ENCODE data around the gene MYPN. TPM values are rescaled to one million over a fixed set of nuclear protein-coding genes. Genes with fewer than 3 reads are reported as not detected.

The MYPN gene
- total RNA-seq, 4 donors from 2014 or later, result 118 to 342 (median 193) TPM

DNA sequence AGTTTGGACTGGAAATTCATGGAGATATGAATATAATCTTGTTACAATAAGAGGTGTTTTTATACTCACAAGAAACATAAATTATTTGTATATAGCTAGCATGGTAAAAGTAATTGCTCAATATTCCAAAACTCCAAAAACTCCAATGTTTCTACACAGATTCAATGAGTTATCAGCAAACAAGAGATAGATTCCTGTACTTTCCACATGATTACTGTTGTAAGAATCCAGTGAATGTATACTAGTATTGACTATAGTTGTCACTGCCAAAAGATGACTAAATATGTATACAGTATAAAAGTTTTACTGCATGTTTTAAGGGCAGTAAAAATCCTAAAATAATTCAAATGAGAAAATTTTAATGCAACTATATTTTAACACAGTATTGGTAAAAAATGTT, 111.9 kb downstream of the MYPN start:
- intact Hi-C loops (cut with DNase I; ENCODE audit: low total_unique reads) (no loop called here), in situ Hi-C loops (cut with MboI; ENCODE audit: low sequenced_read_pairs in 4 of 4) (no loop called here)
- no peaks in the 10 kb centered on the region for H3K9me3 ChIP-seq
- H3K4me1 ChIP-seq, result no peaks in the 10 kb centered on the region
- no peak overlapping the region for H3K4me3 ChIP-seq
- ATAC-seq, result no peak
- TF ChIP-seq, protein P1, sequence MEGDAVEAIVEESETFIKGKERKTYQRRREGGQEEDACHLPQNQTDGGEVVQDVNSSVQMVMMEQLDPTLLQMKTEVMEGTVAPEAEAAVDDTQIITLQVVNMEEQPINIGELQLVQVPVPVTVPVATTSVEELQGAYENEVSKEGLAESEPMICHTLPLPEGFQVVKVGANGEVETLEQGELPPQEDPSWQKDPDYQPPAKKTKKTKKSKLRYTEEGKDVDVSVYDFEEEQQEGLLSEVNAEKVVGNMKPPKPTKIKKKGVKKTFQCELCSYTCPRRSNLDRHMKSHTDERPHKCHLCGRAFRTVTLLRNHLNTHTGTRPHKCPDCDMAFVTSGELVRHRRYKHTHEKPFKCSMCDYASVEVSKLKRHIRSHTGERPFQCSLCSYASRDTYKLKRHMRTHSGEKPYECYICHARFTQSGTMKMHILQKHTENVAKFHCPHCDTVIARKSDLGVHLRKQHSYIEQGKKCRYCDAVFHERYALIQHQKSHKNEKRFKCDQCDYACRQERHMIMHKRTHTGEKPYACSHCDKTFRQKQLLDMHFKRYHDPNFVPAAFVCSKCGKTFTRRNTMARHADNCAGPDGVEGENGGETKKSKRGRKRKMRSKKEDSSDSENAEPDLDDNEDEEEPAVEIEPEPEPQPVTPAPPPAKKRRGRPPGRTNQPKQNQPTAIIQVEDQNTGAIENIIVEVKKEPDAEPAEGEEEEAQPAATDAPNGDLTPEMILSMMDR (IDR thresholded peaks at IDR 0.05 in 4 of 5, conservative IDR thresholded peaks at IDR 0.05 in 1 of 5), result no peak
- no peak for TF ChIP-seq POLR2A (IDR thresholded peaks at IDR 0.05)
- no peaks in the 10 kb centered on the region for H3K27me3 ChIP-seq
- no peak for DNase-seq
- H3K36me3 ChIP-seq, result peaks cover 0 to 9% of the 10 kb centered on the region in 2 donors
- H3K27ac ChIP-seq, result no peak overlapping the region

DNA sequence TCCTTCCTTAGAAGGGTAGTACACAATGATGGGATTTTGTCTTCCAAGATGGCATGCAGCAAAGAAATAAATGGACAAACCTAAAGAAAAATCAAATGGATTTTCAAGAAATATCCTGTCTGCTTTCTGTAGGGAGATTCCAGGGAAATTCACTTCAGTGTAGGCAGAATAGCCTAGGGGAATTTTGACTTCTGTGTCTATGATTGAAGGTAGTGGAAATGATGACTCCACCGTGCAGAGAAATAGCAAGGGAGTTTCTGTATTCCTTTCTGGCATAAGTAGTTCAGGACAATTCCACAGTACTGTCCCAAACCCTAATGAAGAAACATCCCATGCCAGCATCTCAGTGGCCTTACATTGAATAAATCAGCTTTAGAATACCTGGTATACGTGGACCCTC, 113.1 kb downstream of the MYPN start:
- TF ChIP-seq POLR2A (IDR thresholded peaks at IDR 0.05), result no peak
- TF ChIP-seq, protein P1 (IDR thresholded peaks at IDR 0.05 in 4 of 5, conservative IDR thresholded peaks at IDR 0.05 in 1 of 5), result no peak
- Histone ChIP-seq H3K9me3 (no peaks in the 10 kb centered on the region), H3K4me3 (no peak overlapping the region), H3K4me1 (no peaks in the 10 kb centered on the region), H3K27ac (no peak overlapping the region), H3K27me3 (no peaks in the 10 kb centered on the region), H3K36me3 (peaks cover 0 to 2% of the 10 kb centered on the region in 2 donors)
- intact Hi-C loops (cut with DNase I; ENCODE audit: low total_unique reads), result no loop called here
- ATAC-seq (no peak), DNase-seq (no peak)
- in situ Hi-C loops (cut with MboI; ENCODE audit: low sequenced_read_pairs in 4 of 4), result no loop called here

DNA sequence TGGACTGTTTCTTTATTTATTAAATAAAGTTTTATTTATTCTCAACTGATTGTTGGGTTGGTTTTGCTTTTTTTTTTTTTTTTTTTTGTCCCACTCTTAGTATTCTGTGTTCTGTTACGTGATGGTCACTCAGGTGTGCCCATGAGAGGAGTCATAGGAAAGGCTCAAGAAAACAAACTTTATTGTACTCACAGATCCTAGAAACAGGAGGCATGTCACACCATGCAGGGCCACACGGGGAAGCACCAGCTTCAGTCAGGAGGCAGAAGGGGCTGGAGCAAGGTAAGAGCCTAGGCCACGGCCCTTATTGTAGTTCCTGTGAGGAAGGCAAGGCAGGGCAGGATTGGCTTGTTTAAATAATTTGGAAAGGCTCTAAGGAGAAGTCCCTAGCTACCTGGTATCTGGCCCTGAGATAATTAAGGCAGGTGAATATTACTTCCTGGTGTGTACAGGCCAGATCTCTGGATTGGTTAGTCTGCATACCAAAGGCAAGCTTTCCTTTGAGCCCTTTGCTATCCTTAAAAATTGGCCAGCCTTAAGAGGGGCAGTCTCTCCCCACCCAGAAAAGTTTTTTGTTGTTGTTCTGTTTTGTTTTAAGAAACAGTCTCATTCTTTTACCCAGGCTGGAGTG, 114.4 kb downstream of the MYPN start:
- intact Hi-C loops (cut with DNase I; ENCODE audit: low total_unique reads), result no loop called here
- DNase-seq (no peak), ATAC-seq (no peak)
- no peaks in the 10 kb centered on the region for H3K9me3 ChIP-seq
- H3K27ac ChIP-seq, result no peak overlapping the region
- TF ChIP-seq, protein P1 (IDR thresholded peaks at IDR 0.05 in 4 of 5, conservative IDR thresholded peaks at IDR 0.05 in 1 of 5), result no peak
- no peak for TF ChIP-seq POLR2A (IDR thresholded peaks at IDR 0.05)
- no peak overlapping the region for H3K4me3 ChIP-seq
- H3K27me3 ChIP-seq, result no peaks in the 10 kb centered on the region
- no peaks in the 10 kb centered on the region for H3K4me1 ChIP-seq
- no peaks in the 10 kb centered on the region for H3K36me3 ChIP-seq
- in situ Hi-C loops (cut with MboI; ENCODE audit: low sequenced_read_pairs in 4 of 4), result no loop called here

DNA sequence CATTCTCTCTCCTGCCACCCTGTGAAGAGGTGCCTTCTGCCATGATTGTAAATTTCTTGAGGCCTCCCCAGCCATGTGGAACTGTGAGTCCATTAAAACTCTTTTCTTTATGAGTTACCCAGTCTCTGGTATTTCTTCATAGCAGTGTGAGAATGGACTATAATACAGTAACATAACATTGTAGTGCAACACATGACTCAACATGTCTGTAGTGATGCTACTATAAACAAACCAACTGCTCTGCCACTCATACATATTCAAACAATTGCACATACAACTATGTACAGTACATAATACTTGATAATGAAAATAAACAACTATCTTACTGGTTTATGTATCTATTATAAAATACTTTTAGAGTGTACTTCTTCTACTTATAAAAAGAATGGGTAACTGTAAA, 115.5 kb downstream of the MYPN start:
- H3K4me1 ChIP-seq, result no peaks in the 10 kb centered on the region
- peak overlapping the region in 2 of 4 donors; percentile 21 to 51 for H3K27ac ChIP-seq
- H3K9me3 ChIP-seq, result no peaks in the 10 kb centered on the region
- intact Hi-C loops (cut with DNase I; ENCODE audit: low total_unique reads) (no loop called here), in situ Hi-C loops (cut with MboI; ENCODE audit: low sequenced_read_pairs in 4 of 4) (no loop called here)
- no peak for TF ChIP-seq POLR2A (IDR thresholded peaks at IDR 0.05)
- TF ChIP-seq, protein P1 (IDR thresholded peaks at IDR 0.05 in 4 of 5, conservative IDR thresholded peaks at IDR 0.05 in 1 of 5), result no peak
- H3K36me3 ChIP-seq, result no peaks in the 10 kb centered on the region
- no peaks in the 10 kb centered on the region for H3K27me3 ChIP-seq
- DNase-seq (no peak), ATAC-seq (peak in 1 of 2 donors; percentile 51)
- H3K4me3 ChIP-seq, result no peak overlapping the region

DNA sequence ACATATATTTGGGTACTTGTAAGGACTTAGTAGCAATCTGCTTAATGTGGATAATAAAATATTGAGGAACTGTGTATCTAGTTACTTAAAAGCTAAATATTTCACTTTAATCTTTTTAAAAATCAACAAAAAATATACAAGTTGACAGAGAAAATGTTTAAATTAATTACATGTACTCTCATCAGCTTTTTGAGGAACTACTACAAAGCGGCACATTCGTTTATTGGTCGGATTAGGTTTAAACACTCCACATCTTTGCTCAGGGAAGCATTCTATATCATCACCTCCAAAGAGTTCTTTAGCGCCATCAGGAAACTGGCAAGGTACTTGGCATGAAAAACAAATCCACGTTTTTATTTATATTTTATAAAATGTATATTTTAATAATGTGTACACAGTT, 121.0 kb downstream of the MYPN start:
- TF ChIP-seq, protein P1 (IDR thresholded peaks at IDR 0.05 in 4 of 5, conservative IDR thresholded peaks at IDR 0.05 in 1 of 5), result no peak
- TF ChIP-seq POLR2A (IDR thresholded peaks at IDR 0.05), result no peak
- DNase-seq (no peak), ATAC-seq (no peak)
- Histone ChIP-seq H3K9me3 (no peaks in the 10 kb centered on the region), H3K36me3 (no peaks in the 10 kb centered on the region), H3K4me3 (no peak overlapping the region), H3K4me1 (peaks cover 3 to 4% of the 10 kb centered on the region in 2 donors), H3K27me3 (no peaks in the 10 kb centered on the region), H3K27ac (no peak overlapping the region)
- intact Hi-C loops (cut with DNase I; ENCODE audit: low total_unique reads) (loop anchor here (2.0 kb wide), 1 partner anchor 103 kb away; the partner anchor contains the start of genes HNRNPH3 and PBLD), in situ Hi-C loops (cut with MboI; ENCODE audit: low sequenced_read_pairs in 4 of 4) (no loop called here)

Measured in gastrocnemius medialis (tissue), 4 donors.